GM18519 (cell line): Measurements from ENCODE around the gene C1orf159.
"Not testable (repeated sequence)": the region's sequence is repeated elsewhere in the genome, so short reads cannot be mapped to it uniquely, and the experiment has no call there.

Experiments used
- ATAC-seq: cut with Tn5 transposase; IDR thresholded peaks from one replicate; pipeline ENCODE4 v1.9.1; 2021; ENCODE audit warnings: mild to moderate bottlenecking, moderate library complexity; ENCODE audit not compliant: unreplicated experiment, low FRiP score

The C1orf159 gene

DNA sequence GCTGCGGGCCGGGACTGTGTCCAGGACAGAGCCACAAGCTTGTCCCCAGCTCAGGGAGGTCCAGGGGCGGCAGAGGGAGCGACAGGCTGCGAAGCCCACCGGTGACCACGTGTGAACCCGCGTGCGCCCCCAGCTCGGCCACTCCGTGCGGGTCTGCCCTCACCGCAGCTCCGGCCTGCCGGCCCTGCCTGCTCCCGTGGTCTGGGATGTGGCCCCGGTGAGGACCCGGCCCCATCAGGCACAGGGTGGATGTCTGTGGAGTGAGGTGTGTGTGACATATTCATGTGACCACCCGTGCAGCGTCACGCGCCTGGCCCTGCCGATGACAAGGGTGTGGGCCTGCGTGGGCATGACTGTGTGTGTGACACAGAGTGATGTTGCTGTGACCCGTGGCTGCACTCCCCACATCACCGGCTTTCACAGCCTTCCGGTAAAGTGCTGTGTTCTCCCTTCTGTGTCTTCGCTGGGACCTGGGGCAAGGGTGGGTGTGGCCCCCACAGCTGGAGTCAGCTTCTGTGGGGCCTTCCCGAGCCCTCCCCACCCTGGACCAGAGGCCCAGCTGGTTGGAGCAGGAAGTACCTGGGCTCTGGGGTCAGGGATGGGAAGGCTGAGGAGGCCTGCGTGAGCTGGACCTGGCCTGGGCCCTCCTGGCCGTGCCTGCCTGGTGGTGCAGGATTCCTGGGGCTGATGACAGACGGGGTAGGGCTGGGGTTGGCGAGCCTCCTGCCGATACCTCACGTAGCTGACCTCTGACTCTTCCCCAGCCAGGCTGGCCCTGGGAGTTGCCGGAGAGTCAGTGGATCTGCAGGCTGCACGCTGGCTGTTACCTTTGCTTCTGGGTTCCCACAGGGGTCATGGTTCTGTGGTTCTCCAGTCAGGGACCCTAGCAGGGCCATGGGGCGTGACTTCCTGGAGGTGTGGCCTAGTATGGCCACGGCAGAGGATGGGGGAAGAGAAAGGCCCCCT is 45.9 kb downstream of the C1orf159 start:
- ATAC-seq: no peak

DNA sequence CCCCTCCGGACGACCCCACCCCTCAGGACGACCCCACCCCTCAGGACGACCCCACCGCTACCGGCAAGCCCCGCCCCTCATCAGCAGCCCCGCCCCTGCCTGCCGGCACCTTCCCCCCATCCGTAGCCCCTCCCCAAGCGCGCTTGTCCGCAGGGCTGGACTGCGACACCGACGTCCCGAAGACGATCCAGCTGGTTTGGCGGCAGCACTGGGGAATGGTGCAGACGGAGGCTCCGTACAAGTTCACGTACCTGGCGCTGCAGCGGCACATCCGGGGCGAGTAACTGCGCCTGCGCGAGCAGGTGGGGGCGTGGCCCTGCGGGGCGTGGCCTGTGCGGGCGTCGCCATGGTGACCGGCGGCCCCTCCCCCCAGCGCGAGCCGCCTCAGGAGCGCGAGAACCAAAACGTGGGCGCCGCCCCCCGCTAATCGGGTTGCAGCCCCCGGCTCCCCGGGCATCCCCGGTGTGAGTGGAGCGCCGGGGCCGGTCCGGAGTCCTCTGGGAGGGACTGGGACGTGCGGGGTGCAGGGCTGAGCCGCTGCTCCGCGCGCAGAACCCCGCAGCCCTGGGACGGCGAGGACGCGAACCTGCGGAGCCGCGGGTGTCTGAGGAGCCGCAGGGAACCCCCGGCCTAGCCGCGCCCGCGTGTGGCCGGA is 46.7 kb downstream of the C1orf159 start:
- peak; percentile 47 for ATAC-seq

DNA sequence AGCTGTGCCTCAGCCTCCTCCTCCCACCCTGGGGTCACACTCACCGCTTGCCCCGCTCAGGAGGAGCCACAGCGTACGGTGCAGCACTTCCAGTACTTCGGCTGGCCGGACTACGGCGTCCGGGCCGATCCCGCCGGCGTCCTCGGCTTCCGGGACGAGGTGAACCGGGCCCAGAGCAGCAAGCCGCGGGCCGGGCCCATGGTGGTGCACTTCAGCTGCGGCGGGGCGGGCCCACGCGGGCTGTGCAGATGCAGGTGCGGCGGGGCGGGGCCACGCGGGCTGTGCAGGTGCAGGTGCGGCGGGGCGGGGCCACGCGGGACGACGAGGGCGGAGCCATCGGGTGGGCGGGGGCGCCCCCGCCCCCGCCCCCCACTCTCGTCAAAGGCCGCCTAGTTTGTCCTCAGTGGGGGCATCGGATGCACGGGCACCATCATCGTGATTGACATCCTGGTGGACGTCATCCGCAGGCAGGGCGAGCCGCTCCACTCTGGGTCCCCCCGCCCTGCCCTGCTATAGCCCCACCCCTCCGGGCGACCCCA is 47.3 kb downstream of the C1orf159 start:
- no peak for ATAC-seq

DNA sequence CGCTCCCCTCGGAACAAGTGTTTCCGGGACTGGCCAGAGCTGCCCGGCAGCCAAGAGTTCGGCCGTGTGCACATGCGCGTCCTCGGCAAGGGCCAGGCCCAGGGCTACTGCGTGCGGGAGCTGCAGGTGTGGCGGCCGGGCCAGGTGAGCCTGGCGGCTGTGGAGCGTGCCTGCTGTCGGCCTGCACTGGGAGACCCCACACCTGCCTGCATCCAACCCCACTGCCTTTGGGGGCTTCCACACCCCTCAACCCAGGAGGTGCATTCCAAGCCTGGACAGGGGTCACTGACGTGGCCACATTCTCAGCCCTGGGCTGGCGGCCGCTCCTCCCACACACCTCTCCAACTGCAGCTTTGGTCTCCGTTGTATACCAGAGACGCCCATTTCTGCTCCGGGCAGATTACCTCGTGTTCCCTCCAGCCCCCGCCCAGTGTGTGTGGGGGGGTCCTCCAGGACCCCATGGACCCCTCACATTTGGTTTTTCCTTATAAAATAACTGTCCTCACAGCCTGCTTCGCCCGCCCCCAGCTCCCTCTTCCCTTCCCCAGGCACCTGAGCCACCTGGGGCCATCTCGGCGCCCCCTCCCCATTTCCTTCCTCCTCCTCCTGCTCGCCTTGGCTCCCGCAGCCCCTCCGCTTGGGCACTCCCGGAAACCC is 47.9 kb downstream of the C1orf159 start:
- ATAC-seq: no peak

DNA sequence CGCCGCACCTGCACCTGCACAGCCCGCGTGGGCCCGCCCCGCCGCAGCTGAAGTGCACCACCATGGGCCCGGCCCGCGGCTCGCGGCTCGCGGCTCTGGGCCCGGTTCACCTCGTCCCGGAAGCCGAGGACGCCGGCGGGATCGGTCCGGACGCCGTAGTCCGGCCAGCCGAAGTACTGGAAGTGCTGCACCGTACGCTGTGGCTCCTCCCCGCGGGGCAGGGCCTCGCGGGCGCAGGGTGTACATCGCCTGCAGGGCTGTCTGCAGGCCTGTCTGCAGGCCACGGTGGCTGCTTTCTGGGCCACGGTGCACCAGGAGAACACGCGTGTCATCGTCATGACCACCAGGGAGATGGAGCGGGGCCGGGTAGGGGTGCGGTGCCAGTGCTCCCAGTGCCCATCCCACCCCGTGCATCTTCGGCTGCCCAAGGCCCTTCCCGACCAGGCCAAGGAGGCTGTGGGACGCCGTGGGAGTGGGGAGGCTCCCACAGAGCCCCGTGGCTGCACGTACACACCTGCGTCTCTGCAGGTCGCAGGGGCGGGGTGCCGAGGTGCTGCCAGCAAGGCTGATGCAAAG is 48.5 kb downstream of the C1orf159 start:
- ATAC-seq: no peak

DNA sequence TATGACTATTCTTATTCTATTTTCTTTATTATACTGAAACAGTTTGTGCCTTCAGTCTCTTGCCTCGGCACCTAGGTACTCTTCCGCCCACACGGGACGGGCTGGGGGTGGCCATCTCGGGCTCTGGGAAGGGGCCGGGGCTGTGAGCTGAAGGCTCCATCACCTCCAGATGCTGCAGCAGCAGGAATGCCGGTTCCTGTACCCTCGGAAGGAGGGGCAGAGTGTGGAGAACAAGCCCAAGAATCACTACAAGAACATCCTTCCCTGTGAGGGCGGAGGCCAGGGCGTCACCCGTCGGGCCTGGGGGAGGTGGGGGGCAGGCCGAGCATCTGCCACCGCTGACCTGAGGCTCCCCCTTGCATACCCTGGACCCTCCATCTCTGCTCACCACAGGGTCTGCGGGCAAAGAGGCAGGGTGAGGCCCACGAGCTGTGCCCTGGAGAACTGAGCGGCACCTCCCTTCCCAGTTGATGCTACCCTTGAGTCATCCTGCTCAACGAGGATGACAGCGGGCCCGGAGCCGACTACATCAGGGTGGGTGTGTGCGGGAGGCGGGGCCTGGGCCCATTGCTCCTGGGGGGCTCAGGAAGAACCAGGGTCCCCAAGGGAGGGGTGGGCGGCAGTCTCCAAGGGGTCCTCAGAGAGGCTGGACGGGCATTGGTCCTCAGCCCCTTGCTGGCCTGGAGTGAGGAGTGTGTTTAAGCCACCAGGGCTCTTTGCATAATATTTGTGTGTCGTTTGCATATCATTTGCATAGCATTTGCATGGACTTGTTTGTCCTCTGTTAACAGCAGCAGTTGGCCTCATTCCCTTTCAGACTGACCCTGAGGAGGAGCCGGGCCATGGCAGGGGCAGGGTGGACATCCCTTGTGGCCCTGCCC is 49.2 kb downstream of the C1orf159 start:
- no peak for ATAC-seq

DNA sequence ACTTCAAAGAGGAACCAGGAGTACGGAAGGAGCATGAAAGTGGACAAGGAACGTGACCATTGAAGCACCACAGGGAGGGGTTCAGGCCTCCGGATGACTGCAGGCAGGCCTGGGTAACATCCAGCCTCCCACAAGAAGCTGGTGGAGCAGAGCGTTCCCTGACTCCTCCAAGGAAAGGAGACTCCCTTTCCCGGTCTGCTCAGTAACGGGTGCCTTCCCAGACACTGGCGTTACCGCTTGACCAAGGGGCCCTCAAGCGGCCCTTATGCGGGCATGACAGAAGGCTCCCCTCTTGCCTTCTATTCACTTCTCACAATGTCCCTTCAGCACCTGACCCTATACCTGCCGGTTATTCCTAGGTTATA is 50.0 kb downstream of the C1orf159 start:
- not testable (repeated sequence) for ATAC-seq

DNA sequence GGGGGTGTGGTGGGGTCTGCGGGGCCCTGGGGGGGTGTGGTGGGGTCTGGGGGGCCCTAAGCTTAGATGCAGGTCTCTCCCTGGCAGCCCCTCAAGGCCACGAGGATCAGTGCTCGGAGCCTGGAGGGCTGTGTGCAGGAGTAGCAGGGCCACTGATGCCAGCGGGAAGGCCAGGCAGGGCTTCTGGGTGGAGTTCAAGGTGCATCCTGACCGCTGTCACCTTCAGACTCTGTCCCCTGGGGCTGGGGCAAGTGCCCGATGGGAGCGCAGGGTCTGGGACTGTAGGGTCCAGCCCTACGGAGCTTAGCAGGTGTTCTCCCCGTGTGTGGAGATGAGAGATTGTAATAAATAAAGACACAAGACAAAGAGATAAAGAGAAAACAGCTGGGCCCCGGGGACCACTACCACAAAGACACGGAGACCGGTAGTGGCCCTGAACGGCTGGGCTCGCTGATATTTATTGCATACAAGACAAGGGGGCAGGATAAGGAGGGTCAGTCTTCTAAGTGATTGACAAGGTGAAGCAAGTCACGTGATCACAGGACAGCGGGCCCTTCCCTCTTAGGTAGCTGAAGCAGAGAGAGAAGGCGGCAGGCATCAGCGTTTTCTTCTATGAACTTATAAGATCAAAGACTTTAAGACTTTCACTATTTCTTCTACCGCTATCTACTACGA is 50.5 kb downstream of the C1orf159 start:
- ATAC-seq: no peak

DNA sequence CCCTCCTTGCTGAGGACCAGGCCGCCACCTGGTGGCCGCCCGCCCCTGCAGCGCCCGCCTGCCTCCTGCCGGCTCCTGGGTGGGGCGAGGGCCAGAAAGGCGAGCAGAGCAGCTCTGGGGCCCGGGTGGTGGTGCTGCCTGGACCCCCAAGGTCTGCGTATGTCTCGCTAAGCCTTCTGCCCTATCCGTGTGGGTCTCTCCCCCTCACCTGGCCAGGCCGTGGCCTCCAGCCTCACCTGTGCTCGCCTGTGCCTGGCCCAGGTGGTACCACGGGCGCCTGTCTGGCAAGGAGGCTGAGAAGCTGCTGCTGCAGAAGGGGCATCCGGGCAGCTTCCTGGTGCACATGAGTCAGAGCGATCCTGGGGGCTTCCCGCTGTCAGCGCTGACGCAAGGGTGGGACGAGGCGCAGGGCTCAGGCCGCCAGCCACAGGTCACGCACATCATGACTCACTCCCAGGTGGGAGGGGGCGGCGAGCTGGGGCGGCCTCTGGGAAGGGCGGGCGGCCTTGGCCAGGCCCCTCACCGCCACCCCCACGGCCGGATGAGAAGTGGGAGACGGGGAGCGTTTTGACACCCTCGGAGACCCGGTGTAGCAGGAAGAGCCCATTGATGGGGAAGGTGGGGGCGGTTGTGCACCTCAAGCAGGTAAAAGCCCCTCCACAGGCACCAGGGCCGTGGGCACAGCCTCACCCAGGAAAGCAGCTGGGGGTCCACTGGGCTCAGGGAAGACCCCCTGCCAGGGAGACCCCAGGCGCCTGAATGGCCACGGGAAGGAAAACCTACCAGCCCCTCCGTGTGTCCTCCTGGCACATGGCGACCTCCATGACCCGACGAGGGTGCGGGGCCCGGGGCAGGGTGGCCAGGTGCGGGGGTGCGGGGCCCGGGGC is 51.7 kb downstream of the C1orf159 start:
- ATAC-seq: peak; percentile 33

DNA sequence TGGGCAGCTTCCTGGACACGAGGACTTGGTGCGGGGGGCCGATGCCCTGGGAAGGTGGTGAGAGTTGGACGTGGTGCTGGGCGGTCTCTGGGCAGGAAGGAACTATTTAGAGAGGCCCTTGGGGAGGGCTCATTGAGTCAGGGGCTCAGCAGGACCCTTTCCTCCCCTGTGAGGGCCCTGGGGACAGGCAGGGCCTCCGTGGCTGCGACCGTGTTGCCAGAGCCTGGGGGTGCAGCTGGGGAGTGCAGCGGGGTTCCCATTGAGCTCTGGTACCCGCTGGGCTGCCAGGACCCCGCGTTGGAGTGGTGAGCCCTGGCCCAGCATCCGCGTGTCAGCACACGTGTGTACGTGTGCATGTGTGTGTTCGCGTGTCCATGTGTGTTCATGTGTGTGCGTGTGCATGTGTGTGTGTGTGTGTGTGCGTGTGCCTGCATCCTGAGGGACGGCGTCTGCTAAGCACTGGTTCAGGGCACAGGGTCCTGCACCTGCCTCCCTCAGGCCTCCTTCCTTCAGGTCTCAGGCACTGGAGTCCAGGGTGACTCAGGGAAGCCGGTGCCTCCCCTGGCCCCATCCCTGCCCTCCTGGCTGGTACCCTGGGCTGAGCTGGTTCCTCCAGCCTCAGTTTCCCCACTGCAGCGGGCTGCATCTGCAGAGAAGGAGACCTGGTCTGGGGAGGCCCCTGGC is 52.5 kb downstream of the C1orf159 start:
- ATAC-seq: no peak

DNA sequence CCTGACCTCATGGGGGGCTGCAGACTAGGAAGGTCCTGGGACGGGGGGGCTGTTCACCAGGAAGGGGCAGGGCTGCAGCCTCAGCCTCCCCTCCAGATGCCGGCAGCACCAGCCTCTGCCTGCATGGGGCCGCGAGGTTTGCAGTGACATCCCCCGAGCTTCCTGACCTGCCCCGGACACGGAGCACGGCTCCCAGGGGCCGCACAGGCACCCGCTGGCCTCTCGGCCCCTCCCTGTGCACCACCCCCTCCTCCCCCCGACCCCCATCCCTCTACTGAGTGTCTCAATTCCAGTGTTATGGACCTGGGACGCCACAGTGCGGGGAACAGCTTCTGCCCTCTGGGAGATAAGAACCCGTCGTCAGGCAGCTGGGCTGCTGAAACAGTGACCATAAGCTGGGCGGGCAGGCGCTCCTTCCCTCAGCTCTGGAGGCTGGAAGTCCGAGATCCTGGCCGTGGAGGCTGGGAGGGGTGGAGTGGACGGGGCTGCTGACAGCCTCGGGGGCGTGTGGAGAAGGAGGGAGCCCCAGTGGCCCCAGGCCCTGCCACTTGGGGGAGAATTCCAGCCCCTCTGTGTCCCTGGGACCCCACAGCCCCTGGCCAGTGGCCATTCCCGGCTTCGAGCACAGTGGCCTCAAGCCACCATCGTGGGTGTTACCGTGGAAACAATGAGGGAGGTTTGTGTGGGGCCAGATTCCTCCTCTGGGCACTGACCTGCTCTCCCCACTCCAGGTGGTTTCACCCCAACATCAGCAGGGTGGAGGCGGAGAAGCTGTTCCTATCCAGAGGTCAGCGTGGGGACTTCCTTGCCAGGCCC is 53.3 kb downstream of the C1orf159 start:
- no peak for ATAC-seq

DNA sequence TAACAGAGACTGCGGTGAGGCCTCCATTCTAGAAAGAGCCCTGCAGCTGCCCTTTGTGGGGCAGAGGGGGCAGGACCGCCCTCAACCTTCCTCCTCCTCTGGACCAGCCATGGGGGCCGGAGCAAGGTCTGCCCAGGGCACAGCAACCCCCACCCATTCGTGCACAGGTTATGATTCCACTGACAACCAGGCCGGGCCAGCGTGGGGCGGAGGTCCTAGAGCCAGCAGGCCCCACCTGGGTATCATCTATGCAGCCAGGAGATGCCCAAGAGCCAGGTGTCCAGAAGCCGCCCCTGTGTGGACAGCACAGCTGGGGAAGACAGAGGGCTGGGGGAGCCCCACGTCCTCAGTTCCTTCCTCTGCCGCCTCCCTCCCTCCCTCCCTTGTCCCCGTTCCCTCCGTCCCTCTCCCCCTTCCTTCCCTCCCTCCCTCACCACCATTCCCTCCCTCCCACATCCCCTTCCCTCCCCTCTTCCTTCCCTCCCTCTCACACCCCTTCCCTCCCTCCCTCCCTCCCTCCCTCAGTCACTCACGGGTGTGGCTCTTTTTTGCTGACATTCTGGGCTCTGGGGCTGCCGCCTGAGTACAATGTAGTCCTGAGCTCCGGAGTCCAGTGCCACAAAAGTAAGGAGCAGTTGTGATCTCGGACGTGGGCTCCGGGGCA is 54.1 kb downstream of the C1orf159 start:
- ATAC-seq: no peak

DNA sequence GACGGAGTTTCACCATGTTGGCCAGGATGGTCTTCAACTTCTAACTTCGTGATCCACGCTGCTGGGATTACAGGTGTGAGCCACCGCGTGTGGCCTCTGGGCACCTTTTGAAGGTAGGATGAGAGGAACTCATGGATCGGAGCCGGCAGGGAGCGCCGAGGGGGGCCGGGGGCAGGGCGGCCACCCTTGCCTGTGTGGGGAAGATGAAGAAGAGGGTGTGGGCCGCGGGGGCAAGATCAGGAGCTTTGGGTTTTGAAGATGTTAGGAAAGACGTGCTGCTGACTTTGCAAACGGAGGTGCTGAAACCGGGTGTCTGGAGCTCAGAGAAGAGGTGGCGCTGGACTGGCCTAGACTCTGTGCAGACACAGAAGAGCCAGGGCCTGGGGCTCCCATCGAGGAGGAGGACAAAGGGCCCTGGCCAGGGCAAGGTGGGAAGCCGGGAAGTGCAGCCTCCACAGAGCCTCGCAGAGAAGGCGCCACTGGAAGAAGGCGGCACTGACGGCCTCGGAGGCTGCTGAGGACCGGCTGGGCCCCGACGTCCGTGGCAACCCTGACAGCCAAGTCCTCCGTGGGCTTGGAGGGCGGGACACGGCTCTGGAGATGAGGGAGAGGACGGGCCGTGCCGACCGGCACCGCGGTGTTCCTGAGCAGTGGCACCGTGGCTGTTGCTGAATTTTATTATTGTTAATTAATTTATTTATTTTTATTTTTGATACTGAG is 55.4 kb downstream of the C1orf159 start:
- no peak for ATAC-seq

DNA sequence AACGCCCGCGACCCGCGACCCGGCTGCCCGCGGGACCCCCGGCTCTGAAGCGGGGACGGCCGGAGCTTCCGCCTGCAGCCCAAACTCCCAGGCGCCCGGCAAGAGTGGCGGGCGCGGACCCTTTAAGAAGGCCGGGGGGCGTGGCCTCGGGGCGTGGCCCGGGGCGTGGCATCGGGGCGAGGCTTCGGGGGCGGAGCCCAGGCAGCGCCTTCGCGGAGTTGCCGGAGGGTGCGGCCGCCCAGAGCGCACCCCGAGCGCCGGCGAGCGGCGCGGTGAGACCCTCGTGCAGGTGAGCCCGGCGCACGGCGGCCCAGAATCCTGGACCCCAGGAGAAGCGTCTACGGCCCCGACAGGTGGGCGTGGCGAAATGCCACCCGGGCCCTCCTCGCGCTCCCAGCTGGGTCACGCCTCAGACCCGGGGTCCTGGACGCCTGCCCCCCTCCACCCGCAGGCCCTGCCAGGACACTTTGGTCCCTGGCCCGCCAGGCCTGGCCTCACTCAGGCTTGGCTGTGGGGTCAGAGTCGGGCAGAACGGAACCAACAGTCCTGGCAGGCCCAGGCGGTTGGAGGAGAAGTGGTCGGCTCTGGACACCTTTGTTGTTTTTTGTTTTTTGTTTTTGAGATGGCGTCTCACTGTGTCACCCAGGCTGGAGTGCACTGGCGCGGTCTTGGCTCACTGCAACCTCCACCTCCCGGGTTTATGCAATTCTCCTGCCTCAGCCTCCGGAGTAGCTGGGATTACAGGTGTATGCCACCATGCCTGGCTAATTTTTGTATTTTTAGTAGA is 56.2 kb downstream of the C1orf159 start:
- peak; percentile 48 for ATAC-seq

DNA sequence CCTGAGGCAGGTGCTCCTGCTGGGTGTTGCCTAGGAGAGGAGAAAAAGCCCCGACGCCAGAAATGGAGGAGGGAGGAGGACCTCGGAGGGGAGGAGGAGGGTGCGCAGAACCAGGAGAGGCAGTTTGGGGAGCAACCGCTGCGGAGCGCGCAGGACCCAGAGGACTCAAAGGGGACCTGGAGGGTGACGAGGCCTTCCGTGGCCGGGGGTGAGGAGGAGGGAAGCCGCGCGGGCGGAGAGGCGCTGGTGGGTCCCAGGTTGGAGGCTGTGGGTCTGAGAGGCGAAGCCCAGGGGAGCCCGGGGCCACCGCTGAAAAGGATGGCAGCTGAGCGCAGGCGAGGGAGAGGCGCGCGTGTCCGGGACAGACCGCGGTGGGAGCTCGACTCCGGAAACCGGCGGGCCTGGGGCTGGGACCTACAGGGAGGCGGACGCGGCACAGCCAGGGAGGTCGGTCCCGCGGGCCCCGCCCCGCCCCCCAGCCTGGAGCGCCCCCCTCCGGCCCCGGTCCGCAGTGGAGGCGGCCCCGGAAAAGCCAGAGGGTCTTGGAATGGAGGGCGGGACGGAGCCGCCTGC is 56.9 kb downstream of the C1orf159 start:
- ATAC-seq: peak; percentile 12
